DOHH2 (cell line): ENCODE measurements around the gene ANGPT4.

Experiments used
- H3F3A ChIP-seq: fragments of 200-600 bp; sonication (generic), shearing (Covaris generic); 2 replicates; pipeline ENCODE4 v1.6.0; 2016; ENCODE audit warnings: antibody characterized with exemption, mild to moderate bottlenecking; ENCODE audit not compliant: control insufficient read depth, insufficient read depth
- H3K27ac ChIP-seq: fragments of 200-600 bp; sonication (generic); 2 replicates; pipeline ENCODE4 v1.5.1; 2014; ENCODE audit warnings: low read depth, mild to moderate bottlenecking, low read length, moderate library complexity
- H3K27me3 ChIP-seq: fragments of 200-600 bp; sonication (generic); 2 replicates; pipeline ENCODE4 v1.6.1; 2014; ENCODE audit warnings: mild to moderate bottlenecking, low read length, mixed read lengths; ENCODE audit not compliant: control insufficient read depth
- H3K36me3 ChIP-seq: fragments of 200-600 bp; sonication (generic); 2 replicates; pipeline ENCODE4 v1.6.1; 2014; ENCODE audit warnings: mild to moderate bottlenecking, low read length, moderate library complexity, mixed read lengths; ENCODE audit not compliant: control insufficient read depth
- H3K4me1 ChIP-seq: fragments of 200-600 bp; sonication (generic); 2 replicates; pipeline ENCODE4 v1.6.1; 2014; ENCODE audit warnings: mild to moderate bottlenecking, low read length, mixed read lengths; ENCODE audit not compliant: control insufficient read depth
- H3K4me2 ChIP-seq: fragments of 200-600 bp; sonication (generic); 2 replicates; pipeline ENCODE4 v1.6.0; 2014; ENCODE audit warnings: mild to moderate bottlenecking, low read length, moderate library complexity
- H3K4me3 ChIP-seq: fragments of 200-600 bp; sonication (generic); 2 replicates; pipeline ENCODE4 v1.5.1; 2014; ENCODE audit warnings: mild to moderate bottlenecking, low read length, mixed read lengths
- H3K79me2 ChIP-seq: fragments of 200-600 bp; sonication (generic); 2 replicates; pipeline ENCODE4 v1.6.1; 2014; ENCODE audit warnings: mild to moderate bottlenecking, low read length, mixed read lengths; ENCODE audit not compliant: control insufficient read depth
- H3K9me2 ChIP-seq: fragments of 200-600 bp; sonication (generic); replicated peaks from 2 replicates; pipeline ENCODE4 v1.6.1; 2014; ENCODE audit warnings: mild to moderate bottlenecking, low read length, mixed read lengths; ENCODE audit not compliant: control insufficient read depth
- H3K9me3 ChIP-seq: fragments of 200-600 bp; sonication (generic); 2 replicates; pipeline ENCODE4 v1.6.1; 2014; ENCODE audit warnings: antibody characterized with exemption, low read length, mixed read lengths; ENCODE audit not compliant: control insufficient read depth, insufficient read depth
- H4K20me1 ChIP-seq: fragments of 200-600 bp; sonication (generic); 2 replicates; pipeline ENCODE4 v1.6.0; 2014; ENCODE audit warnings: low read depth, mild to moderate bottlenecking, antibody characterized with exemption, low read length, moderate library complexity; ENCODE audit not compliant: control insufficient read depth, insufficient read depth
- EZH2phosphoT487 ChIP-seq: fragments of 200-600 bp; sonication (generic); IDR thresholded peaks from 2 replicates; pipeline ENCODE4 v1.6.1; 2017; ENCODE audit warnings: borderline replicate concordance, mild to moderate bottlenecking, antibody characterized with exemption, low read length, moderate library complexity, mixed read lengths
- TF ChIP-seq, protein P1 (sequence below): fragments of 200-600 bp; sonication (generic); IDR thresholded peaks from one replicate; pipeline ENCODE4 v1.5.1; 2014; ENCODE audit warnings: antibody characterized with exemption, mild to moderate bottlenecking, low read depth, low read length; ENCODE audit not compliant: poor library complexity, severe bottlenecking

Gene ANGPT4

GRCh38 chr20:945841-946240 lies 29.7 kb upstream of the ANGPT4 start:
- no peak overlapping the region for H3K4me2 ChIP-seq
- H3K79me2 ChIP-seq: no peaks in the 10 kb centered on the region
- no peaks in the 10 kb centered on the region for H3K9me2 ChIP-seq
- no peaks in the 10 kb centered on the region for H3K9me3 ChIP-seq
- no peaks in the 10 kb centered on the region for H3K36me3 ChIP-seq
- no peak overlapping the region for H3K27ac ChIP-seq
- H3K4me3 ChIP-seq: no peak overlapping the region
- no peaks in the 10 kb centered on the region for H3K27me3 ChIP-seq
- H3K4me1 ChIP-seq: no peaks in the 10 kb centered on the region
- H3F3A ChIP-seq: no peaks in the 10 kb centered on the region
- no peaks in the 10 kb centered on the region for H4K20me1 ChIP-seq
- no peak for TF ChIP-seq EZH2phosphoT487
- TF ChIP-seq, protein P1, sequence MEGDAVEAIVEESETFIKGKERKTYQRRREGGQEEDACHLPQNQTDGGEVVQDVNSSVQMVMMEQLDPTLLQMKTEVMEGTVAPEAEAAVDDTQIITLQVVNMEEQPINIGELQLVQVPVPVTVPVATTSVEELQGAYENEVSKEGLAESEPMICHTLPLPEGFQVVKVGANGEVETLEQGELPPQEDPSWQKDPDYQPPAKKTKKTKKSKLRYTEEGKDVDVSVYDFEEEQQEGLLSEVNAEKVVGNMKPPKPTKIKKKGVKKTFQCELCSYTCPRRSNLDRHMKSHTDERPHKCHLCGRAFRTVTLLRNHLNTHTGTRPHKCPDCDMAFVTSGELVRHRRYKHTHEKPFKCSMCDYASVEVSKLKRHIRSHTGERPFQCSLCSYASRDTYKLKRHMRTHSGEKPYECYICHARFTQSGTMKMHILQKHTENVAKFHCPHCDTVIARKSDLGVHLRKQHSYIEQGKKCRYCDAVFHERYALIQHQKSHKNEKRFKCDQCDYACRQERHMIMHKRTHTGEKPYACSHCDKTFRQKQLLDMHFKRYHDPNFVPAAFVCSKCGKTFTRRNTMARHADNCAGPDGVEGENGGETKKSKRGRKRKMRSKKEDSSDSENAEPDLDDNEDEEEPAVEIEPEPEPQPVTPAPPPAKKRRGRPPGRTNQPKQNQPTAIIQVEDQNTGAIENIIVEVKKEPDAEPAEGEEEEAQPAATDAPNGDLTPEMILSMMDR: no peak

- no peak overlapping the region for H3K4me3 ChIP-seq
- no peaks in the 10 kb centered on the region for H3K79me2 ChIP-seq
- H4K20me1 ChIP-seq: no peaks in the 10 kb centered on the region
- no peaks in the 10 kb centered on the region for H3K36me3 ChIP-seq
- no peaks in the 10 kb centered on the region for H3K27me3 ChIP-seq
- no peaks in the 10 kb centered on the region for H3F3A ChIP-seq
- H3K9me2 ChIP-seq: no peaks in the 10 kb centered on the region
- no peak overlapping the region for H3K27ac ChIP-seq
- no peaks in the 10 kb centered on the region for H3K9me3 ChIP-seq
- H3K4me2 ChIP-seq: no peak overlapping the region
- TF ChIP-seq, protein P1: no peak
- TF ChIP-seq EZH2phosphoT487: no peak
- H3K4me1 ChIP-seq: no peaks in the 10 kb centered on the region
Observed at GRCh38 chr20:944774-945410, 28.8 kb upstream of the ANGPT4 start.

DNA sequence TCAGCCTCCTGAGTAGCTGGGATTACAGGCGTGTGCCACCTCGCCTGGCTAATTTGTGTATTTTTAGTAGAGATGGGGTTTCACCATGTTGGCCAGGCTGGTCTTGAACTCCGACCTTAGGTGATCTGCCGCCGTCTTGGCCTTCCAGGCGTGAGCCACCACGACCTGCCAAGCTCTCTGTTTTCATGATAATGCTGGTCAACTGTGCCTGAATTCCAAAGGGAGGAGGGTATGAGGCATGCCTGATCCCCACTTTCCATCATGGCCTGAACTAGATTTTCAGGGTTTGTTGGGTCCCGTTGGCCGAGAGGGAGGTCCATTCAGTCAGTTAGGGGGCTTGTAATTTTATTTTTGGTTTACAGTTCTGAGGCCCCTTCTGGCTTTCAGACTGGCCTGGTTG lies 28.0 kb upstream of the ANGPT4 start:
- H3K4me1 ChIP-seq: no peaks in the 10 kb centered on the region
- H3K27me3 ChIP-seq: no peaks in the 10 kb centered on the region

More for the DNA sequence above, 28.0 kb upstream of the ANGPT4 start:
- Histone ChIP-seq H4K20me1 (no peaks in the 10 kb centered on the region), H3K36me3 (no peaks in the 10 kb centered on the region), H3K27ac (no peak overlapping the region), H3K79me2 (no peaks in the 10 kb centered on the region), H3K4me2 (no peak overlapping the region), H3K9me3 (no peaks in the 10 kb centered on the region), H3K4me3 (no peak overlapping the region), H3K9me2 (no peaks in the 10 kb centered on the region), H3F3A (no peaks in the 10 kb centered on the region)
- TF ChIP-seq EZH2phosphoT487: no peak
- TF ChIP-seq, protein P1: no peak
